ENCODE data around the gene NRTN. TPM values are rescaled to one million over a fixed set of nuclear protein-coding genes. Genes with fewer than 3 reads are reported as not detected.

NRTN gene
- polyA plus RNA-seq, 1 donor (not counting 4 experiments of a cell fraction or from before 2014, with no cell fraction given), result not detected

- TF ChIP-seq CTCF (optimal IDR thresholded peaks at IDR 0.05 in 1 of 3, IDR thresholded peaks at IDR 0.05 in 1 of 3, conservative IDR thresholded peaks at IDR 0.05 in 1 of 3; ENCODE audit: extremely low read depth in 1 of 3, insufficient read depth in 2 of 3, low read length in 3 of 3) (no peak), EZH2 (IDR thresholded peaks at IDR 0.05; ENCODE audit: low read length) (no peak)
- peak overlapping the region; percentile 28 to 72 (median 58) for H3K4me3 ChIP-seq (ENCODE audit: control insufficient read depth in 2 of 3, extremely low read depth in 1 of 3, insufficient read depth in 2 of 3, low read depth in 1 of 3, low read length in 3 of 3)
- H3K36me3 ChIP-seq (ENCODE audit: control insufficient read depth in 2 of 2, extremely low read depth in 1 of 2, insufficient read depth in 2 of 2, low read length in 2 of 2), result no peaks in the 10 kb centered on the region
- peak overlapping the region; percentile 85 for H2AFZ ChIP-seq (ENCODE audit: control insufficient read depth, low read length)
- H3K79me2 ChIP-seq (ENCODE audit: control insufficient read depth, insufficient read depth, low read length), result no peaks in the 10 kb centered on the region
- H3K9ac ChIP-seq (ENCODE audit: control insufficient read depth, extremely low read depth, insufficient read depth, low read length), result peak overlapping the region; percentile 76
- peaks cover 15% of the 10 kb centered on the region for H3K27me3 ChIP-seq (ENCODE audit: control insufficient read depth, extremely low read depth, insufficient read depth, low read length)
- FAIRE-seq (no peak), DNase-seq (ENCODE audit: low read depth, low spot score) (no peak)
- H3K9me1 ChIP-seq (ENCODE audit: control insufficient read depth, extremely low read depth, insufficient read depth, low read length), result no peaks in the 10 kb centered on the region
- H3K4me2 ChIP-seq (ENCODE audit: control insufficient read depth, extremely low read depth, insufficient read depth, low read depth, low read length), result peak overlapping the region; percentile 89
- H3K27ac ChIP-seq (ENCODE audit: control insufficient read depth, insufficient read depth, low read length), result peak overlapping the region; percentile 53
- no peaks in the 10 kb centered on the region for H3K4me1 ChIP-seq (ENCODE audit: control insufficient read depth, extremely low read depth, insufficient read depth, low read length)
- dilution Hi-C loops (cut with MboI; ENCODE audit: extremely low pct_ligation_motif_present, low sequenced_read_pairs), result no loop called here
- H4K20me1 ChIP-seq (ENCODE audit: control insufficient read depth, extremely low read depth, insufficient read depth, low read length), result no peaks in the 10 kb centered on the region
- H3K9me3 ChIP-seq (ENCODE audit: control insufficient read depth, low read depth, low read length), result no peaks in the 10 kb centered on the region
Measured at GRCh38 chr19:5828661-5829566, 24.0 kb downstream of the NRTN start.

- no peak overlapping the region for H3K4me2 ChIP-seq (ENCODE audit: control insufficient read depth, extremely low read depth, insufficient read depth, low read depth, low read length)
Measured at GRCh38 chr19:5829567-5830310, 24.9 kb downstream of the NRTN start.

More at GRCh38 chr19:5829567-5830310, 24.9 kb downstream of the NRTN start:
- no peak overlapping the region for H3K4me3 ChIP-seq (ENCODE audit: control insufficient read depth in 2 of 3, extremely low read depth in 1 of 3, insufficient read depth in 2 of 3, low read depth in 1 of 3, low read length in 3 of 3)
- TF ChIP-seq EZH2 (IDR thresholded peaks at IDR 0.05; ENCODE audit: low read length) (no peak), CTCF (optimal IDR thresholded peaks at IDR 0.05 in 1 of 3, IDR thresholded peaks at IDR 0.05 in 1 of 3, conservative IDR thresholded peaks at IDR 0.05 in 1 of 3; ENCODE audit: extremely low read depth in 1 of 3, insufficient read depth in 2 of 3, low read length in 3 of 3) (no peak)
- no peaks in the 10 kb centered on the region for H4K20me1 ChIP-seq (ENCODE audit: control insufficient read depth, extremely low read depth, insufficient read depth, low read length)
- no peaks in the 10 kb centered on the region for H3K36me3 ChIP-seq (ENCODE audit: control insufficient read depth in 2 of 2, extremely low read depth in 1 of 2, insufficient read depth in 2 of 2, low read length in 2 of 2)
- H3K9me3 ChIP-seq (ENCODE audit: control insufficient read depth, low read depth, low read length), result no peaks in the 10 kb centered on the region
- H3K27ac ChIP-seq (ENCODE audit: control insufficient read depth, insufficient read depth, low read length), result no peak overlapping the region
- H3K9ac ChIP-seq (ENCODE audit: control insufficient read depth, extremely low read depth, insufficient read depth, low read length), result no peak overlapping the region
- H3K27me3 ChIP-seq (ENCODE audit: control insufficient read depth, extremely low read depth, insufficient read depth, low read length), result peaks cover 15% of the 10 kb centered on the region
- H3K9me1 ChIP-seq (ENCODE audit: control insufficient read depth, extremely low read depth, insufficient read depth, low read length), result no peaks in the 10 kb centered on the region
- no peaks in the 10 kb centered on the region for H3K4me1 ChIP-seq (ENCODE audit: control insufficient read depth, extremely low read depth, insufficient read depth, low read length)
- H3K79me2 ChIP-seq (ENCODE audit: control insufficient read depth, insufficient read depth, low read length), result no peaks in the 10 kb centered on the region
- FAIRE-seq (no peak), DNase-seq (ENCODE audit: low read depth, low spot score) (no peak)
- dilution Hi-C loops (cut with MboI; ENCODE audit: extremely low pct_ligation_motif_present, low sequenced_read_pairs), result no loop called here
- H2AFZ ChIP-seq (ENCODE audit: control insufficient read depth, low read length), result no peak overlapping the region

Data from keratinocyte (primary cell).